Activated CD8-positive, alpha-beta T cell treated with anti-CD3 and anti-CD28 coated beads, Interleukin-2, amount 10 ng/mL, durations not matched to agents 7 days and 5 days (primary cell): ENCODE data around the gene TM2D3. TPM values are rescaled to one million over a fixed set of nuclear protein-coding genes. Genes with fewer than 3 reads are reported as not detected.

Experiments
- ATAC-seq: fragments of 150-1000 bp; cut with Tn5 transposase; one replicate; pipeline ENCODE4 v1.10.0; 2021; ENCODE audit warnings: moderate library complexity
- CTCF ChIA-PET: fragments of 350-600 bp; sonication (Branson Sonifier 250); formaldehyde crosslinking; loops from one replicate; lab custom pipeline; 2021; ENCODE audit warnings: antibody characterized with exemption; lab: Charles Lee
- POLR2A ChIA-PET: fragments of 350-600 bp; sonication (Branson Sonifier 250); formaldehyde crosslinking; loops from one replicate; lab custom pipeline; 2021; ENCODE audit warnings: antibody characterized with exemption; lab: Charles Lee
- DNase-seq: peaks from one replicate; pipeline ENCODE4 v3.0.0-alpha.2; 2020
- H3K27ac Mint-ChIP-seq: one replicate; pipeline ENCODE4 v1.8.0; 2021; ENCODE audit warnings: mild to moderate bottlenecking, mixed read lengths
- H3K27me3 Mint-ChIP-seq: one replicate; pipeline ENCODE4 v1.8.0; 2021; ENCODE audit warnings: low read depth, mixed read lengths
- H3K36me3 Mint-ChIP-seq: one replicate; pipeline ENCODE4 v1.8.0; 2021; ENCODE audit warnings: low read depth, mixed read lengths
- H3K4me1 Mint-ChIP-seq: one replicate; pipeline ENCODE4 v1.8.0; 2021; ENCODE audit warnings: low read depth, mixed read lengths
- H3K4me3 Mint-ChIP-seq: one replicate; pipeline ENCODE4 v1.8.0; 2021; ENCODE audit warnings: mild to moderate bottlenecking, mixed read lengths
- H3K9me3 Mint-ChIP-seq: one replicate; pipeline ENCODE4 v1.8.0; 2022; ENCODE audit warnings: mixed read lengths; ENCODE audit not compliant: insufficient read depth
- total RNA-seq, 2 experiments: library from RNA; stranded (reverse); gene quantifications; one replicate each; pipeline ENCODE4 v1.2.3, GENCODE V29; 2021

Gene TM2D3
- total RNA-seq, 2 experiments from 2014 or later: 36.8 to 38.8 TPM

DNA sequence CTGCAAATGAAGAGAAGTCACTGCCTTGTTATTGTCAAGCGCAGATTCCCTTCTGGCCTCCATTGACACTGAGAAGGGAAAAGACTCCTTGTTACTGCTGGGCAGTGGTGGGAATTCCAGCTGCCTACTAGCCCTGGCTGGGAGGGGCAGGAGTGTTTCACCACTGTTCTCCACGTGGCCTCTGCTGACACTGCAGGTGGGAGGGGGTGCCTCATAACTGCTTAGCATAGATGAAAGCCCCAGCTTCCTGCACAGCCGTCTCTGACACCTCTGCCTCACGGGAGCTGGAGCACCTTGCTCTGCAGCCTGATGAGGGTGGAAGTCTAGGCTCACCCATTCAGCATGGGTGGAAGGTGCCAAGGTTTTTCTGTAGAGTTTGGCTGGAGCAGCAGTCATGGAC, 52.1 kb downstream of the TM2D3 start:
- CTCF ChIA-PET: no interaction called here
- no peak for DNase-seq
- no peaks in the 10 kb centered on the region for H3K4me1 Mint-ChIP-seq
- POLR2A ChIA-PET: no interaction called here
- peaks cover 5% of the 10 kb centered on the region for H3K9me3 Mint-ChIP-seq
- ATAC-seq: no peak
- peaks cover 21% of the 10 kb centered on the region for H3K27me3 Mint-ChIP-seq
- H3K27ac Mint-ChIP-seq: no peak overlapping the region
- H3K4me3 Mint-ChIP-seq: no peak overlapping the region
- no peaks in the 10 kb centered on the region for H3K36me3 Mint-ChIP-seq

- ChIA-PET POLR2A (no interaction called here), CTCF (no interaction called here)
- Mint-ChIP-seq H3K27ac (no peak overlapping the region), H3K9me3 (peaks cover 5% of the 10 kb centered on the region), H3K4me3 (no peak overlapping the region), H3K4me1 (no peaks in the 10 kb centered on the region), H3K27me3 (peaks cover 28% of the 10 kb centered on the region), H3K36me3 (no peaks in the 10 kb centered on the region)
- DNase-seq: no peak
- ATAC-seq: no peak
Measured at GRCh38 chr15:101599091-101599490, 53.1 kb downstream of the TM2D3 start.

DNA sequence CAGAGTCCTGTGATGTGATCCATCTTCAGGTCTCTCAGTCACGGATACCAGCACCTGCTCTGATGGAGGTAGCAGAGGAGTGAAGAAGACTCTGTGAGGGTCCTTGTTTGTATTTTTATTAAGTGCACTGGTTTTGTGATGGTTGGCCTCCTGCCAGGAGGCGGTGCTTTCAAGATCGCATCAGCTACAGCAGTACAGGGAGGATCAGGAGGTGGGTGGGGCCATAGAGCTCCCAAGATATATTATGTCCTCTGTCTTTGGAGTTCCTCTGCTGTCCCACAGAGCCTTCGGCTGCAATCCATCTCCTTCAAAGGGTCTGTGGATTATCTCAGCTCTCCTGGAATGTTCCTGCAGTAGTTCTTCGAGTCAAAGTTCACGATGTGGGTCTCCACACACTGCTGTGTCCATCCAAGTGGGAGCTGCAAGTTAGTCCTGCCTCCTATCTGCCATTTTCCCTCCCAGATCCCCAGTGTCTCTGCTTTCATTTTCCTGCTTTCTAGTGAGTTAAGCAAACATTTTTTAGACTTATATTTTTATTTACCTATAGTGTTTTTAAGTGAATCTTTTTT, 54.7 kb downstream of the TM2D3 start:
- DNase-seq: no peak
- H3K9me3 Mint-ChIP-seq: peaks cover 5% of the 10 kb centered on the region
- no peak overlapping the region for H3K27ac Mint-ChIP-seq
- H3K27me3 Mint-ChIP-seq: peaks cover 39% of the 10 kb centered on the region
- no peak for ATAC-seq
- no peak overlapping the region for H3K4me3 Mint-ChIP-seq
- H3K36me3 Mint-ChIP-seq: no peaks in the 10 kb centered on the region
- H3K4me1 Mint-ChIP-seq: no peaks in the 10 kb centered on the region
- POLR2A ChIA-PET: no interaction called here
- CTCF ChIA-PET: no interaction called here

- Mint-ChIP-seq H3K27ac (no peak overlapping the region), H3K9me3 (peaks cover 5% of the 10 kb centered on the region), H3K27me3 (peaks cover 40% of the 10 kb centered on the region), H3K36me3 (no peaks in the 10 kb centered on the region), H3K4me1 (no peaks in the 10 kb centered on the region), H3K4me3 (no peak overlapping the region)
- DNase-seq (no peak), ATAC-seq (no peak)
- ChIA-PET POLR2A (no interaction called here), CTCF (no interaction called here)
Measured at GRCh38 chr15:101596633-101597032, 55.5 kb downstream of the TM2D3 start.

Other genes starting within 250 kb of the TM2D3 start
- gene PCSK6, start 162.7 kb downstream of the TM2D3 start, total RNA-seq: under 1 TPM; 0.68 to 0.76 TPM
- gene TARS3, start 72.1 kb upstream of the TM2D3 start, total RNA-seq: 1 to 10 TPM; 7.6 TPM
- not detected for gene OR4F6, start 151.1 kb upstream of the TM2D3 start, total RNA-seq
- not detected for gene OR4F15, start 159.8 kb upstream of the TM2D3 start, total RNA-seq